Adrenal gland (tissue), 5 donors: Measurements from ENCODE around the gene MYL7.

Experiments used
- CTCF ChIP-seq, 6 experiments: fragments of 450-650 bp in 4 of 6; fragments of 200-600 bp in 2 of 6; sonication (generic) in 1 of 6; IDR thresholded peaks; 1 replicate in 5 of 6; 2 replicates in 1 of 6; pipeline versions ENCODE4 v1.5.1 to v1.8.0; 2016 to 2021; ENCODE audit warnings: antibody characterized with exemption in 6 of 6, mild to moderate bottlenecking in 2 of 6, moderate library complexity in 1 of 6
- POLR2A ChIP-seq, 2 donors: fragments of 450-650 bp; IDR thresholded peaks; one replicate each; pipeline ENCODE4 v1.6.1; 2017; ENCODE audit warnings: antibody characterized with exemption in 2 of 2, mild to moderate bottlenecking in 2 of 2, moderate library complexity in 1 of 2
- donor health status: DM: no; HTN: no; CAD: no.

DNA sequence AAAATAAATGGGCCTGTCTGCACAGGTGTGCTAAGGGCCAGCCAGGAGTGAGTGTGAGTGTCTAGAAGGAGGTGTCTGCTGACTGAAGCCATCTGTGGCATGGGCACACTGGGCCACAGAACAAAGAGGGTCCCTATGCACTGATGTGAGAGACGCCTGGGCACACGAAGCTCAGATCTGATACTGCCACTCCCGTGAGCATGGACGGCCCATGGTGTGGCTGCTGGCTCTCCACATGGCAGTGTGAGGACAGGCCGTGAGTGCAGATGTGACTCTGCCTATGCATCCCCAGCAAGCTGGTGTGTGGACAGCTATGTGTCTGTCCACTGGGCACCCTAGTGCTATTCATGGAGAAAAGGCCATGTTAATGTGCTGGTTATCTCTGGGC, 12.8 kb upstream of the MYL7 start:
- no peak for TF ChIP-seq POLR2A (IDR thresholded peaks at IDR 0.05)
- TF ChIP-seq CTCF (IDR thresholded peaks at IDR 0.05): no peak
